Measurements from ENCODE around the gene TSPEAR.

DNA sequence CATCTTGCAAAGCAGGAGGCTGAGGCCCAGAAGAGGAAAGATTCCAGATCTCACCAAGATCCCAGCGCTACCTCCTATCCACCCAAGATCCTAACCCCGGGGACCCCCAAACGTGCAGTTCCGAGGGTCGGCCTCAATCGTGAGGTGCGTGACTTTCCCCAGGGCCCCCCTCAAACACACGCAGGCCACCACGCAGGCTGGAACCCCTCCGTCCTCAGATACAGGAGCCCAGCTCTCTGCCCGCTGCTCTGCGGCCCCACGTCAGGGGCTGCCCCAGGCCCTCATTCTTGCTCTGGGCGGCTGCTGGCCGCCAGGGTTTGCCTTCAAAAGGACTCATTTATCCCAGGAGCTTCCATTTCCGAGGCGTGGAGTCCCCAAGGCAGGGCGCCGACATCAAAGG lies 211.3 kb downstream of the TSPEAR start:
- TF ChIP-seq, protein P1, sequence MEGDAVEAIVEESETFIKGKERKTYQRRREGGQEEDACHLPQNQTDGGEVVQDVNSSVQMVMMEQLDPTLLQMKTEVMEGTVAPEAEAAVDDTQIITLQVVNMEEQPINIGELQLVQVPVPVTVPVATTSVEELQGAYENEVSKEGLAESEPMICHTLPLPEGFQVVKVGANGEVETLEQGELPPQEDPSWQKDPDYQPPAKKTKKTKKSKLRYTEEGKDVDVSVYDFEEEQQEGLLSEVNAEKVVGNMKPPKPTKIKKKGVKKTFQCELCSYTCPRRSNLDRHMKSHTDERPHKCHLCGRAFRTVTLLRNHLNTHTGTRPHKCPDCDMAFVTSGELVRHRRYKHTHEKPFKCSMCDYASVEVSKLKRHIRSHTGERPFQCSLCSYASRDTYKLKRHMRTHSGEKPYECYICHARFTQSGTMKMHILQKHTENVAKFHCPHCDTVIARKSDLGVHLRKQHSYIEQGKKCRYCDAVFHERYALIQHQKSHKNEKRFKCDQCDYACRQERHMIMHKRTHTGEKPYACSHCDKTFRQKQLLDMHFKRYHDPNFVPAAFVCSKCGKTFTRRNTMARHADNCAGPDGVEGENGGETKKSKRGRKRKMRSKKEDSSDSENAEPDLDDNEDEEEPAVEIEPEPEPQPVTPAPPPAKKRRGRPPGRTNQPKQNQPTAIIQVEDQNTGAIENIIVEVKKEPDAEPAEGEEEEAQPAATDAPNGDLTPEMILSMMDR (conservative IDR thresholded peaks at IDR 0.05 in 1 of 2, IDR thresholded peaks at IDR 0.05 in 1 of 2; ENCODE audit: low read depth in 1 of 2, low read length in 2 of 2) = no peak
- TF ChIP-seq EZH2 (IDR thresholded peaks at IDR 0.05; ENCODE audit: low read length, missing control alignments) = no peak

Measured in fibroblast of lung (primary cell).